AG08395 (cell line): ENCODE measurements around the gene RPTOR.

Experiments
- DNase-seq: peaks from one replicate; pipeline ENCODE4 v3.0.0; 2012; ENCODE audit warnings: mixed read lengths, low spot score

The RPTOR gene

GRCh38 chr17:80931421-80932265, 387.0 kb downstream of the RPTOR start:
- DNase-seq: peak; percentile 91

DNA sequence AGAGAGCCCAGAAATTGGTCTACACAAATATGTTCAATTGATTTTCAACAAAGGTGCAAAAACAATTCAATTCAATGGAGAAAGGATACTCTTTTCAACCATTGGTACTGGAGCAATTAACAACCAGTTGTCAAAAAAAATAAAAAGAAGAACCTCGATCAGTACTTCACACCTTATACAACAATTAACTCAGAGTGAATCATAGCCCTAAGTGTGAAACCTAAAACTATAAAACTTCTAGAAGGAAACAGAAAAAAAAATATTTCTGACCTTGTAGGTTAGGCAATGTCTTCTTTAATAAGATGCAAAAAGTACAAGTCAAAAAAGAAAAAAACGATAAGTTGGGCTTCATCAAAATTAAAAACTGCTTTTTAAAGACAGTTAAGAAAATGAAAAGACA, 390.9 kb downstream of the RPTOR start:
- DNase-seq: no peak

GRCh38 chr17:80936218-80936617, 391.6 kb downstream of the RPTOR start:
- DNase-seq: no peak

- no peak for DNase-seq
Measured at GRCh38 chr17:80936723-80937122, 392.1 kb downstream of the RPTOR start.

DNA sequence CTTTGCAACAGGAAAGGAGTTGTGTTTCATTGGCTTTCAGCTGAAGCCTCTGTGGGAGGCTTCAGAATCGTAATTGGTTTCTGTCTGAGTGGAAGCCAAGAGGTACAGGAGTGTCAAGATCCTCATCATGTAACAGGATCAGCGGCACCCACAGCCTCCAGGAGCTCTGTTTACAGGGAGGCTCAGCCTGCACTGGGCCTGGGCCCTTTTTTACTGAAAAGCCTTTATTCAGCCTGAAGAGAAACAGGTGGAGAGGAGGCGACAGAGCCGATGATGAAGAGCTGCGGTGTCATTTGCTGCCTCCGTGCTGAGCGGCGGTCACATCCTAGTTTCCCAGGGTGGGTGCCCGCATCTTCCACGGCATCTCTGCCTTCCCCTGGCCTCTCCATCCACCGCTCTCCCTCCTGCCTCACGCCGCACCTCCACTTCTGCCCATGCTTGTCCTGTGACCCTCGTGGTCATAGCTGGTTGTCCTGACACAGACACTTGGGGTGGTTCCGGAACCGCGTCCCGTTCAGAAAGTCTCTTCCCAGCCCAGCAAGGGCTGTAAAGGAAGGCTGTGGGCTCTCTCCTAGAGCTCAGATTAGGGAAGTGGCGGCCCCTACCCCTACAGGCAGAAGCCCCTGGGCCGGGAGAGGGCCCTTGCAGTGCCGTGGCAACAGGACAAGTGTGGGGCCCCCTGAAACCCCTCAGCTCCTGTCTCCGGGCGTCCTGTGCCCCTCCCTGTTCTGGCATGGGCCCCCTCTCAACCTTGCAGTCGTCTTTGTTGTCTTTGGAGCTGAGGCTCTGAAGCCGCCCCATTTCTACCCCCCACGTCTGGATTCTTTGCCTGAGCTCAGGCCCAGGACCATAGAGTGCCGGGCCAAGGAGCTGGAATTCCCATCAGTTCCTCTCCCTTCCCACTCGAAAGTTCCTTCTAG, 393.1 kb downstream of the RPTOR start:
- DNase-seq: no peak

GRCh38 chr17:80938556-80938955, 393.9 kb downstream of the RPTOR start:
- DNase-seq: no peak

GRCh38 chr17:80939151-80940145, 394.8 kb downstream of the RPTOR start:
- no peak for DNase-seq

- no peak for DNase-seq
Measured at GRCh38 chr17:80940171-80941123, 395.8 kb downstream of the RPTOR start.

GRCh38 chr17:80941171-80941570, 396.5 kb downstream of the RPTOR start:
- no peak for DNase-seq

DNA sequence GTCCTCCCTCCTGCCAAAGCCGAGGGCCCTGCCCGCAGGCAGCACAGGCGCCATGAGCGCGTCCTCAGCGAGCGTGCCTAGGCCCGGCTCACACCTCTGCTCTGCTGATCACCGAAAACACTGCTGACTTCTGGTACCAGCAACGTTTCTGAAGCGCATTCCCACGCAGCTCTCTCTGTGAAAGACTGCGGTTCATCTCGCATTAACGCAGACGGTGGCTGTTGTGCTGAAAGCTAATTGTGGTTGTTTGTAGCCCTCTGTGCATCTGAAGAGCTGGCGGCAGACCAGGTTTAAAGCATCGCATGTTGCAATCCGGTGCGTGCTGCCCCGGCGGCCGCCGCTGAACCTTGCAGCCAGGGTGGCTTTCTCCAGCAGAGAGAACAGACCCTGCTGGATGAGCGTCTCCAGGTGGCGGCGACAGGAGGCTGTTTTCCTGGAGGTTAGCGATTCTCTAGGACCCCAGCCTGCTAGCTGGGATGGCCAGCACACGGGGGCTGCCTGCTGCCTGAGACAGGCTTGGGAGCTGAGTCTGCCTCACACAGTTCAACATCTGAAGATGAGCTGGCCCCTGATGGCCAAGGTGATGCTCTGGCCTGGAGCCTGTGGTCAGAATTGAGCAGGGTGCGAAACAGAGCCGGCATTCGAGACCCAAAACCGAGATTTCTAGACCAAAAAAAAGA, 397.2 kb downstream of the RPTOR start:
- DNase-seq: peak; percentile 62

DNA sequence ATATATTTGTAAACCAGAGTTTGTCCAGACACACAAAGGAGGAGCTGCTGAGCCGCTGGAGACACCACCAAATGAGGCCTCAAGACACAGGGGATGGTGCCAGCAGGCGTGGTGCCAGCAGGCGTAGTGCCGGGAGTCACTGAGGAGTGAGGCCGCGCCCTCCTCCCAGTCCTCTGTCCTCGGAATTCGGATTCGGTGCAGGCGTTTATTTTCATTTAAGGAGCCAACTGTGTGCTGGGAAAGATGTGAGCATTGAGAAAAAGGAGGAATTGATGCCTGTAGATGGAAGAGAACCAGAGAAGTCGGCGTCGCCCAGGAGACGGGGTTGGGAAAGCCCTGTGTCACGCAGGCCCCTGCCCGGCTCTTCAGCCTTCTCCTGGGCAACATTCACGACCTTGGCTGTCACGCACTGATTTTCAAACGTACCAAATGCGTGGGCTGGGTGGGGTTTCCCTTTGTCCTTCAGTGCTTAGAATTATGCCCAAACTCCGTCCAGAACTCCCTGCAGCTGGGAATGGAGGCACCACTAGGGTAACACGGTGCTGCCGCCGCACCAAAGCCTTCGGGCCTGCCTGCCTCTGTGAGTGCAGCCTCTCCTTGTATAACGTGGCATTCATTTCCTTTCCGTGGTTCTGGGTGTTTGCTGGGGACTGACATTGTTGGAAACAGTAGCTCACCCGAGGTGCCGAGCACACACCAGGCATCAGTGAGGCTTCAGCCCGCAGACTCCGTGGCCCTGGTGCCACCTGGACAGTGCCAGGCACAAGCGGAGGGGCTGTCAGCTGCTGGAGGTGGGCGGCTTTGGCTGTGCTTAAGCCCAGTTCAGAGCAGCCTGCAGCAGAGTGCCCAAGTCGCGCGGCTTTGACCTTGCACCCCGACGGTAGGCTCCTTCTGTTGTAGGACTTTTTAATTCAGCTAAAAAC, 398.0 kb downstream of the RPTOR start:
- peak; percentile 95 for DNase-seq

DNA sequence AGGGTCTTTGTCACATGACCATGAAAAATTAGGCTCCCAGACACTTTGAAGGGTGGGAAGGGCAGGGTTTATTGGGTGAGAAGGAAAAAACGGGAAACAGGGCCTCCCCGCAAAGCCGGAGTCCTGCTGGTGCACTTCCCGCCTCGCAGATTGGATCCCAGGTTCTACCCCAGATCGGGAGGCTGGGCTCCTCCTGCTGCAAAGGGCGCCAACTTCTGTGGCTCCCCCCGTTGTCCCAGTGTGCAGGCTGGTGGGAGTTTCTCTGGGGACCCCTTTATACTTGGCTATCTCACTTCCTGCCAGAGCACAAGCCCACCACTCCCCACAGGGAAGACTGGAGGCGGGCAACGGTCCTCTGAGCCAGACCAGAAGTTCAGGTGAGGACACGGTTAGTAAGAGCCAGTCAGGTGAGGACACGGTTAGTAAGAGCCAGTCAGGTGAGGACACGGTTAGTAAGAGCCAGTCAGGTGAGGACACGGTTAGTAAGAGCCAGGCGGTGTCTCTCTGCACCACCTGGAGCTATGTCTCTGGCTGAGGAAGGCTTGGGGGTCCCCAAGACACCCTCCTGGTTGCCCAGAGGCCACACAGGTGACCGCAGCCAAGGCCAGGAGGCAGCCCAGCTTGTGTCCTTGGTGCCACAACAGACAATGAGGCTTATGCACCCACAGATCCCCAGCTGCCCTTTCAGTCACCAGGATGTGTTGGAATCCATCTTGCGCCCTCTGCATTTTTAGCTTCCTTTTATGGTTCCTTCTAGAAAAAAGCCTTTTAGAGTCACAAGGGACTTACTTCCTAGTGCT, 398.9 kb downstream of the RPTOR start:
- DNase-seq: no peak

- no peak for DNase-seq
Measured at GRCh38 chr17:80944326-80944725, 399.7 kb downstream of the RPTOR start.

DNA sequence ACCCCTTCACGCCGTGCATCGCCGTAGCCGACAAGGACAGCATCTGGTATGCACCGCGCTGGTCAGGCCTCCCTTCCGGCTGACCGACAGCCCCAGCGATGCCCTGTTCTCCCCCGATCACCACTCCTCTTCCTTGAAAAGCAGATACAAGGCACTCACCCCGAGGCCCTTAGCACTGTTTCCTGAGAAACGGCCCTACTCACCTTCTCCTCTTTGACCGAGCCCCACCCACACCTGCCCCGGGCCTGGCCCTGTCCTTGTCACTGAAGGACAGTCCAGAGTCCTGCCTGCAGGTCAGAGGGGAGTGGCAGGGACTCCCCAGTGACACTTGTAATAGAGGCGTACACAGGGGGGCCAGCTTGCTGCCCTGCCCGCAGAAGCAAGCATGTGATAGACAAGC, 401.1 kb downstream of the RPTOR start:
- DNase-seq: no peak

GRCh38 chr17:80946449-80946848, 401.8 kb downstream of the RPTOR start:
- no peak for DNase-seq

DNA sequence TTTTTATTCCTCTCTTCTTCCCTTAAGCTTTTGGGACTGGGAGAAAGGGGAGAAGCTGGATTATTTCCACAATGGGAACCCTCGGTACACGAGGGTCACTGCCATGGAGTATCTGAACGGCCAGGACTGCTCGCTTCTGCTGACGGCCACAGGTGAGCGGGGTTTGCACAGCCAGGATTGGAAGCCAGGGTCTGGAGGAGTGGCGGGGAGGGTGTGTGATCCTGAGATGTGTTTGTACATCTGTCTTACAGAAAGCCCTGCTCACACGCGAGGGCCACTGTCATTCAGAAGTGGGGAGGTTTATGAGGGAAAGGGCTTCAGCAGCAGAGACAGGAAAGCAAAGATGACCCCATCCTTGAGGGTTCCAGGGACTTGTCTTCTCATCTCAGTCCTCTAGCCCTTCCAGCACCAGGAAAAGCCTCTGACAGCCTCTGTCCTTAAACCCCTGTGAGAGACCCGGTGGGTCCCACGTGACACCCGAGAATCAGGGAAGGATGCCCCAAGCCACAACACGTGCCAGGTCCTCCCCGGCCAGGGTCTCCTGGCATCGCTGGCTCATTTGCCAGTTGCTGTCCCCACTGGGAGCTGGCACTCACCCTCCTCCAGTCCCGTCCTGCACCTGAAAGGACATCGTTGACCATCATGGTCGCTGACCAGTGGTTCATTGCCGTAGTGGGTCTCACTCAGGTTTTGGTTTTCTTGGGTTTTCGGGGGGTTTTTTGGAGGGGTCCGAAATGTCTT, 402.7 kb downstream of the RPTOR start:
- DNase-seq: no peak
